HG03378 (cell line): ENCODE results near the gene RSPH10B2.
"Not testable (repeated sequence)": the region's sequence is repeated elsewhere in the genome, so short reads cannot be mapped to it uniquely, and the experiment has no call there.

Source experiments
- ATAC-seq: cut with Tn5 transposase; IDR thresholded peaks from one replicate; pipeline ENCODE4 v1.9.1; 2021; ENCODE audit warnings: mild to moderate bottlenecking, moderate library complexity; ENCODE audit not compliant: unreplicated experiment

RSPH10B2 gene

DNA sequence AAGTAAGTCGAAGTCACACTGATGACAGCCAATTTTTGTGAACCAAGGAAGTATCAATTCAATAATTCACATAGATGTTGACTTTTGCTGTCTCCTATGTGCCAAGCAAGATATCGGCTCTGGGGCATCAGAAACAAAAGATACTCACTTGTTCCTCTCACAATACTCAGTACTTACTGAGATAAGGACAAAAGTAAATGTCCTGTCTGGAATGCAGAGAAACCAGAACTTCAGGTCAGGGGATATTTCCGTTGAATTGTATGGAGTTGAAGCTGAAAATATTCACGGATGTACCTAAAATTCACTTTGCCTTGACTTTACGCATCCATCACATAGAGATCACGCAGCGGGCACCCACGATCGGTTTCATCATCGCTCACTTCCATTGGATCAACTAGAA lies 83.2 kb downstream of the RSPH10B2 start:
- ATAC-seq, result not testable (repeated sequence)

DNA sequence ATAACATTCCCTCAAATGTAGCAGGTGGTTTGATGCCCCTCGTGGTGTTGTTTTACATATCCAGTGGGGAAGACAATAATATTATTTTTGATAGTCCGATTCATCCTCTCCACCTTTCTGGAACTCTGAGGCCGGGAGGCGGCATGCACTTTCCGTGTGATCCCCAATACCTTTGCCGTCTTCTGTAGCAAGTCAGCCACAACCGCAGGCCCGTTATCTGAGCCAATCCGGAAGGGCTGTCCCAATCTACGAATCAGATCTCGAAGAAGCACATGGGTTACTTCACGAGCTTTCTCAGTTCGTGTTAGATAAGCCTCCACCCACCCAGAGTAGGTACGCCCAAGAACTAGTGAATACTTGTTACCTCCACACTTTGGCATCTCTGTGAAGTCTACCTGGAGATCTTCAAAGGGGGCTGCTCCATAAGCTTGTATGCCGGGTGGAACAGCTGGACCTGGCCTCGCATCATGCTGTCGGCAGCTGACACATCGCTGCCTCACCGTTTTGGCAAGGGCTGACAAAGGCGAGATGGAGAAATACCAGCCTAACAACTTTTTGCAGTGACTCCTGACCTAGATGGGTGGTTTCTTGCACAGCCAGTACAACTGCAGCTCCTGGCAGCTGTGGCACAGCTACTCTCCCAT lies 88.5 kb downstream of the RSPH10B2 start:
- not testable (repeated sequence) for ATAC-seq

DNA sequence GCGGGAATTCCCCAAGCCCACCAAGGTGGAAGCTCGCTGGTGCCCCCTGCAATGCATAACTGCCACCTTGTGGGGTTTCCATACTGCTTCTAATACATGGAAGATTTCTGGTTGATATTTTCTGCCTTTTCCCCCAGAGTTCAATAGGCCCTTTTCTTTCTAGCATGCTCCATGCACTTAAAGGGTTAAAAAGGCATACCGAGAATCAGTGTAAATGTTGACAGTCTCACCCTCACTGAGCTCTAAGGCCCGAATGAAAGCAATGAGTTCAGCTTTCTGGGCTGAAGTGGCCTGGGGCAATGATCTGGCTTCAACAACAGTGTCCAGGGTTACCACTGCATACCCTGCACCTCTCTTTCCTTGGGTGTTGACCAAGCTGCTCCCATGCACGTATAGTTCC lies 89.2 kb downstream of the RSPH10B2 start:
- ATAC-seq, result not testable (repeated sequence)

DNA sequence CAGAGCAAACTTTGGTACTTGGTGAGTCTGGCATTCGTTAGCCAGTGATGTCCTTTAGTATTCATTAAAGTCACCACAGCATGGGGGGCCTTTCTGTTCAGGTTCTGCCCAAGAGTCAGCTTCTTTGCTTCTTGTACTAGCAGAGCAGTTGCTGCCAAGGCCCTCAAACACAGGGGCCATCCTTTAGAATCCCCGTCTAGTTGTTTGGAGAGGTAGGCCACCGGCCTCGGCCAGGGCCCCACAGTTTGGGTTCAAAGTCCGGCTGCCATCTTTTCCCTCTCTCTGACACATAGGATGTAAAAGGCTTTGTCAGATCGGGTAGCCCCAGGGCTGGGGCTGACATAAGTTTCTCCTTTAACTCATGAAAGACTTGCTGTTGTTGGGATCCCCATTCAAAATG lies 89.8 kb downstream of the RSPH10B2 start:
- not testable (repeated sequence) for ATAC-seq

- ATAC-seq, result not testable (repeated sequence)
Measured at GRCh38 chr7:6845971-6846449, 92.1 kb downstream of the RSPH10B2 start.

- not testable (repeated sequence) for ATAC-seq
Measured at GRCh38 chr7:6847751-6848150, 93.8 kb downstream of the RSPH10B2 start.
